Osteocyte (in vitro differentiated cells): ENCODE measurements around the gene SPACDR. TPM values are rescaled to one million over a fixed set of nuclear protein-coding genes. Genes with fewer than 3 reads are reported as not detected.

Experiments used
- DNase-seq: peaks from one replicate; pipeline ENCODE4 v3.0.0; 2021; ENCODE audit warnings: mixed read lengths; ENCODE audit not compliant: unreplicated experiment; ENCODE audit errors: extremely low spot score
- H3K27ac Mint-ChIP-seq: one replicate; pipeline ENCODE4 v1.8.0; 2021; ENCODE audit warnings: mild to moderate bottlenecking, mixed read lengths; ENCODE audit not compliant: unreplicated experiment
- H3K27me3 Mint-ChIP-seq: one replicate; pipeline ENCODE4 v1.8.0; 2021; ENCODE audit warnings: mixed read lengths; ENCODE audit not compliant: unreplicated experiment
- H3K36me3 Mint-ChIP-seq: one replicate; pipeline ENCODE4 v1.8.0; 2021; ENCODE audit warnings: mixed read lengths; ENCODE audit not compliant: unreplicated experiment
- H3K4me1 Mint-ChIP-seq: one replicate; pipeline ENCODE4 v1.8.0; 2021; ENCODE audit warnings: mixed read lengths; ENCODE audit not compliant: unreplicated experiment
- H3K4me3 Mint-ChIP-seq: one replicate; pipeline ENCODE4 v1.8.0; 2021; ENCODE audit warnings: mild to moderate bottlenecking, moderate library complexity, mixed read lengths; ENCODE audit not compliant: unreplicated experiment
- H3K9me3 Mint-ChIP-seq: one replicate; pipeline ENCODE4 v1.8.0; 2021; ENCODE audit warnings: mixed read lengths; ENCODE audit not compliant: unreplicated experiment
- total RNA-seq: library from RNA; stranded (reverse); gene quantifications from 2 replicates; pipeline ENCODE4 v1.2.1, GENCODE V29; 2021
- TF ChIP-seq, protein P1 (sequence below): fragments of 200-600 bp; sonication (generic); IDR thresholded peaks from 2 replicates; pipeline ENCODE4 v1.5.0; 2021; ENCODE audit warnings: antibody characterized with exemption, mild to moderate bottlenecking, moderate library complexity

The SPACDR gene
- total RNA-seq, 1 donor from 2014 or later: 0.46 TPM

DNA sequence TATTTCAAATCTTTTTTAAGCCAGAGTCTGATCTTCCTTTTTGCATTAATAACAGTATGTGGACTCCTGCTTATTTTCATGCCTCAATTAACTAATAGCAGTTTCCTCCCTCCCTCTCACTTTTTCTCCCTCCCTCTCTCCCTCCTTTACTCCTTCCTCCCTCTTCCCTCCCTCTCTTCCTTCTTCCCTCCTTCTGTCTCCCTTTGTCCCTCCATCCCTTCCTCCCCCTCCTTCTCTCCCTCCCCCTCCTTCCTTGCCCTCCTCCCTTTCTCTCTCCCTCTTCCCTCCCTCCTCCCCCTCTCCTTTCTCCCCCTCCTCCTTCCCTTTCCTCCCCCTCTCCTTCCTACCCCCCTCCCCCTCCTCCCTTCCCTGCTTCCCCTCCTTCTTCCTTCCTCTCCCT lies 37.5 kb downstream of the SPACDR start:
- Mint-ChIP-seq H3K27ac (no peak overlapping the region), H3K4me1 (peaks cover 17% of the 10 kb centered on the region), H3K9me3 (no peaks in the 10 kb centered on the region), H3K36me3 (peaks cover 8% of the 10 kb centered on the region), H3K27me3 (no peaks in the 10 kb centered on the region), H3K4me3 (no peak overlapping the region)
- TF ChIP-seq, protein P1, sequence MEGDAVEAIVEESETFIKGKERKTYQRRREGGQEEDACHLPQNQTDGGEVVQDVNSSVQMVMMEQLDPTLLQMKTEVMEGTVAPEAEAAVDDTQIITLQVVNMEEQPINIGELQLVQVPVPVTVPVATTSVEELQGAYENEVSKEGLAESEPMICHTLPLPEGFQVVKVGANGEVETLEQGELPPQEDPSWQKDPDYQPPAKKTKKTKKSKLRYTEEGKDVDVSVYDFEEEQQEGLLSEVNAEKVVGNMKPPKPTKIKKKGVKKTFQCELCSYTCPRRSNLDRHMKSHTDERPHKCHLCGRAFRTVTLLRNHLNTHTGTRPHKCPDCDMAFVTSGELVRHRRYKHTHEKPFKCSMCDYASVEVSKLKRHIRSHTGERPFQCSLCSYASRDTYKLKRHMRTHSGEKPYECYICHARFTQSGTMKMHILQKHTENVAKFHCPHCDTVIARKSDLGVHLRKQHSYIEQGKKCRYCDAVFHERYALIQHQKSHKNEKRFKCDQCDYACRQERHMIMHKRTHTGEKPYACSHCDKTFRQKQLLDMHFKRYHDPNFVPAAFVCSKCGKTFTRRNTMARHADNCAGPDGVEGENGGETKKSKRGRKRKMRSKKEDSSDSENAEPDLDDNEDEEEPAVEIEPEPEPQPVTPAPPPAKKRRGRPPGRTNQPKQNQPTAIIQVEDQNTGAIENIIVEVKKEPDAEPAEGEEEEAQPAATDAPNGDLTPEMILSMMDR: no peak
- DNase-seq: no peak

DNA sequence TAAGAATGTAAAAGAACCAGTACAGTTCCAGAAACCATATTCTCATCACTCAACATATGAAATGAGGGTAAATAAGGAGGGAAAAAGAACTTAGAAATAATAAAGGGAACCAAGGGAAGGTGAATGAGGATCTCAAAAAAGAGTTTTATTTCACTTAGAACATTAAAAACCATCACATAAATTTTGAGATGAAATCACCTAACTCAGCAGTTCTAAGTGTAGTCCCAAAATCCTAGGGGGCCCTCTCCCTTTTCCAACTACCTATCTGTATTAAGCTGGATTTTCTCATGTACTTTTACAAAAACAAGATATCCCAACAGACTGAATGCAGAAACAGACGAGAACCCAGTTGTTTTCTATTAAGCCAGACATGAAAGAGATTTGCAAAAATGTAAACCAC lies 38.7 kb downstream of the SPACDR start:
- TF ChIP-seq, protein P1: no peak
- no peaks in the 10 kb centered on the region for H3K9me3 Mint-ChIP-seq
- no peak for DNase-seq
- no peaks in the 10 kb centered on the region for H3K27me3 Mint-ChIP-seq
- H3K27ac Mint-ChIP-seq: peak overlapping the region; percentile 38
- H3K36me3 Mint-ChIP-seq: peaks cover 4% of the 10 kb centered on the region
- H3K4me3 Mint-ChIP-seq: no peak overlapping the region
- peaks cover 10% of the 10 kb centered on the region for H3K4me1 Mint-ChIP-seq

DNA sequence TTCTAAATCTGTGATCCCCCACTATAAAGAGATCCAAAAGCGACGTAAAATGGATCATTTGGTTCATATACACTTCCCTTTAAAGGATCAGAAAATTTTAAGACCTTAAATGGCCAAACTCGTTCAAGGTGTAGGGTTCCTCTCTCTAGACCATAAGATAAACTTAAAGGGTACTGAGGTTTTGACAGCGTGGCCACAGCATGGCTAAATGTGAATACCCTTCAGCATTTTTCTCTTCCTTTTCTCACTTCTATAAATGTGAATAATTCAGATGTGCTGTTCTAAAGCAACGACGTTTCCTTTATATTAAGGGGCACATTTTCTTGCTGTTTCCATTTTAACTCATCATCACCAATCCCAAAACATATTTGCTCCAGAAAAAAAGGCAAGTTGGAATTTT lies 40.7 kb downstream of the SPACDR start:
- no peak for DNase-seq
- no peaks in the 10 kb centered on the region for H3K9me3 Mint-ChIP-seq

DNA sequence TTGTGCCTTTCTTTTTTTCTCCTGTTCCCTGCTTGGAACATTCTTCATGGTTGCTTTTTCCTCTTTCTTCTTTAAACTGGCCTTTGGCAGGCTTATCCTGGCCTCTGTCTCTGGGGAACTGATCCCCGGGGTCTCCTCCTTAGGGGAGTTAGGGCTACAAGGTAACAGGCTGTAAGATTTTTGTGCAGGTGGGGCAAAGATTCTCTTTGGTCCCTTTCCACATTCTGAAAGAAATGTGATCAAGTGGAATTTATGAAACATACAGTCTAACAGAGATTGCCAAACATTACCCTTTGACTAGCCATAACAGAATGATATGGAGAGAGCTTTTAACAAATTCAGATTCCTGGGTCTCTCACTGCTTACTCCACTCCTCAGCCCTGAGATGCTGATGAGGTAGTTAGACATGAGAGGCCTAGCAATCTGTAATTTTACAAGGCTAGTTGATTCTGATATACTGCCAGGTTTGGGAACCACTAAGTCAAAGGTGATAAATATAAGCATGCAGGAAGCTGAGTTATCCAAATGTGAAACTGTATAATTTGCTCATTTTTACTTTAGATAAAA lies 44.3 kb downstream of the SPACDR start:
- no peak overlapping the region for H3K27ac Mint-ChIP-seq
- no peaks in the 10 kb centered on the region for H3K9me3 Mint-ChIP-seq
- H3K4me1 Mint-ChIP-seq: no peaks in the 10 kb centered on the region
- H3K27me3 Mint-ChIP-seq: no peaks in the 10 kb centered on the region
- H3K4me3 Mint-ChIP-seq: no peak overlapping the region
- H3K36me3 Mint-ChIP-seq: peaks cover 4% of the 10 kb centered on the region
- TF ChIP-seq, protein P1: no peak
- no peak for DNase-seq

More for the DNA sequence above, 40.7 kb downstream of the SPACDR start:
- H3K4me1 Mint-ChIP-seq: peaks cover 7% of the 10 kb centered on the region
- TF ChIP-seq, protein P1: no peak
- no peak overlapping the region for H3K27ac Mint-ChIP-seq
- peaks cover 2% of the 10 kb centered on the region for H3K36me3 Mint-ChIP-seq
- no peaks in the 10 kb centered on the region for H3K27me3 Mint-ChIP-seq
- no peak overlapping the region for H3K4me3 Mint-ChIP-seq

DNA sequence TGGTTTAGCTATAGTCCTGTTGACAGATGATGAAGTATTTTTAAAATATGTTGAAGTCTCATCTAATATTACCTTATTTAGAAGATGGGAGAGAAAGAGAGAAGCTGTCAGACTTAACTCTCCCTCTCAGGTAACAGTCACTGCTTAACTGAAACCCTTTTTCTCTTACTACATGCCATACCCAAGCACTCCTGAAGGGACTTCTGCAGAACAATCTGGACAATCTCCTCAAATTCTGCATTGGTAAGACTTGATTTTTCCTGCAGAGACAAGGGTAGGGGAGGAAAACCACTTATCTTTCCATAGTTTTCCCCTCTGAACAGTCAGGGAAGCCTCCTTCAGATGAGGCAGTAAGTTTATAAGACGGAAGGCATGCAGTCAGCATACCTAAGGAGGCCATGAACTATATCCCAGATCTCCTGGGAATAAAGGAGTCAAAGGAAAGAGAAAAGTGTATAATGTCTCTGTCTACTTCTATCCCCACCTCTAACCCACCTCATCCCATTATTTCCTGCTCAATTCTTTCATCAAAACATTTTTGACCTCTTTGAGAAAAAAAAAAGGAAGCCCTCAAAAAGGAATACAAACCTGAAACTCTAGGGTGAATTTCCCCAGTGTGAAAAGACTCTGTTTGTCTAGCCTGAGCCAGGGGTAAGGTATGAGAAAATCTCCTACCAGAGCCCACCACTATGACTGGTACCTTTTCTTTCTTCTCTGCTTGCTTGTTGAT lies 45.0 kb downstream of the SPACDR start:
- no peak overlapping the region for H3K27ac Mint-ChIP-seq
- H3K27me3 Mint-ChIP-seq: no peaks in the 10 kb centered on the region
- DNase-seq: no peak
- H3K9me3 Mint-ChIP-seq: no peaks in the 10 kb centered on the region
- H3K36me3 Mint-ChIP-seq: peaks cover 4% of the 10 kb centered on the region
- no peak overlapping the region for H3K4me3 Mint-ChIP-seq
- H3K4me1 Mint-ChIP-seq: no peaks in the 10 kb centered on the region
- TF ChIP-seq, protein P1: no peak
